Nephron (organoid): ENCODE data around the gene PTMA.

Experiments used
- H3K27ac Mint-ChIP-seq, 3 experiments: 2 replicates each; pipeline ENCODE4 v1.8.0; 2020; ENCODE audit warnings: mixed read lengths in 3 of 3, mild to moderate bottlenecking in 2 of 3, moderate library complexity in 1 of 3
- H3K27me3 Mint-ChIP-seq: 2 replicates; pipeline ENCODE4 v1.8.0; 2021; ENCODE audit warnings: low read depth, mild to moderate bottlenecking, moderate library complexity, mixed read lengths
- H3K36me3 Mint-ChIP-seq: 2 replicates; pipeline ENCODE4 v1.8.0; 2020; ENCODE audit warnings: low read depth, mixed read lengths
- H3K4me1 Mint-ChIP-seq: 2 replicates; pipeline ENCODE4 v1.8.0; 2020; ENCODE audit warnings: mixed read lengths
- H3K4me3 Mint-ChIP-seq, 3 experiments: 2 replicates each; pipeline ENCODE4 v1.8.0; 2020; ENCODE audit warnings: mild to moderate bottlenecking in 3 of 3, mixed read lengths in 3 of 3, moderate library complexity in 2 of 3
- H3K9me3 Mint-ChIP-seq: 2 replicates; pipeline ENCODE4 v1.8.0; 2020; ENCODE audit warnings: mixed read lengths
- TF ChIP-seq, protein P1 (sequence below), 3 experiments: fragments of 200-600 bp; sonication (generic); IDR thresholded peaks; one replicate each; pipeline ENCODE4 v1.5.0; 2021; ENCODE audit warnings: antibody characterized with exemption in 3 of 3; ENCODE audit not compliant: unreplicated experiment in 3 of 3

PTMA gene

DNA sequence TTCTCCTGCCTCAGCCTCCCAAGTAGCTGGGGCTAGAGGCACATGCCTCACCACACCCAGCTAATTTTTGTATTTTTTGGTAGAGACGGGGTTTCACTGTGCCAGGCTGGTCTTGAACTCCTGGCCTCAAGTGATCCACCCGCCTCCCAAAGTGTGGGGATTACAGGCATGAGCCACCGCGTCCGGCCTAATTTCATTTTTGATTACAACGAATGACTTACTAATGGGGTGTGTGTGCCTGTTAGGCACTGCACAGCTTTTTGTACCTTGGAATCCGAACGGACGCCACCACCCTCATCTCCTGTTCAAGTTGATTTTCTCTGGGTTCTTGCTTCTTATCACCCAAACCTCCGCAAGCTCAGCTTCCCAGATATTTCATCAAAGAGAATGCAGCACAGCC, 17.2 kb downstream of the PTMA start:
- Mint-ChIP-seq H3K36me3 (peaks cover 4% of the 10 kb centered on the region), H3K27me3 (peaks cover 8% of the 10 kb centered on the region), H3K27ac (no peak overlapping the region), H3K4me1 (peaks cover 13% of the 10 kb centered on the region), H3K9me3 (no peaks in the 10 kb centered on the region), H3K4me3 (no peak overlapping the region)
- TF ChIP-seq, protein P1, sequence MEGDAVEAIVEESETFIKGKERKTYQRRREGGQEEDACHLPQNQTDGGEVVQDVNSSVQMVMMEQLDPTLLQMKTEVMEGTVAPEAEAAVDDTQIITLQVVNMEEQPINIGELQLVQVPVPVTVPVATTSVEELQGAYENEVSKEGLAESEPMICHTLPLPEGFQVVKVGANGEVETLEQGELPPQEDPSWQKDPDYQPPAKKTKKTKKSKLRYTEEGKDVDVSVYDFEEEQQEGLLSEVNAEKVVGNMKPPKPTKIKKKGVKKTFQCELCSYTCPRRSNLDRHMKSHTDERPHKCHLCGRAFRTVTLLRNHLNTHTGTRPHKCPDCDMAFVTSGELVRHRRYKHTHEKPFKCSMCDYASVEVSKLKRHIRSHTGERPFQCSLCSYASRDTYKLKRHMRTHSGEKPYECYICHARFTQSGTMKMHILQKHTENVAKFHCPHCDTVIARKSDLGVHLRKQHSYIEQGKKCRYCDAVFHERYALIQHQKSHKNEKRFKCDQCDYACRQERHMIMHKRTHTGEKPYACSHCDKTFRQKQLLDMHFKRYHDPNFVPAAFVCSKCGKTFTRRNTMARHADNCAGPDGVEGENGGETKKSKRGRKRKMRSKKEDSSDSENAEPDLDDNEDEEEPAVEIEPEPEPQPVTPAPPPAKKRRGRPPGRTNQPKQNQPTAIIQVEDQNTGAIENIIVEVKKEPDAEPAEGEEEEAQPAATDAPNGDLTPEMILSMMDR (IDR thresholded peaks at IDR 0.05; ENCODE audit: unreplicated experiment in 3 of 3), result no peak

DNA sequence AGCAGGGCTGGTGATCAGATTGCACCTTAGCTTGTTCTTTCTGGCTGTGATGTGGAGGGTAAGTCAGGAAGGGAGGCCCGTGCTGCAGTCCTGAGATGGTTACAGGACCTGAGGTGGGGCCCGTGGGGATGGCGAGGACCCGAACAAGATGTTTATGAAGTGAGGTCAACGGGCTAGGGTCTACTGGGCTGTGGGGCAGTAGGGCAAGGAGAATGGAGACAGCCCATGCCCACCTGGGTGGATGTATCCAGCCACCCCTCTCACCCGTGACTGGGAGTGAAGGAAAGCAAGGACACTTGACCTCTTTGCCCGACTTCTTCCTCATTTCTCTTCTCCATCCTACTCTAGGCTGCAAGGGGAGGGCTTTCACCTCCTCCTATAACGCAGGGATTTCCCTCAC, 18.0 kb downstream of the PTMA start:
- TF ChIP-seq, protein P1 (IDR thresholded peaks at IDR 0.05; ENCODE audit: unreplicated experiment in 3 of 3), result no peak
- Mint-ChIP-seq H3K9me3 (no peaks in the 10 kb centered on the region), H3K36me3 (peaks cover 6% of the 10 kb centered on the region), H3K27me3 (peaks cover 4% of the 10 kb centered on the region), H3K27ac (no peak overlapping the region), H3K4me1 (peaks cover 13% of the 10 kb centered on the region), H3K4me3 (no peak overlapping the region)

DNA sequence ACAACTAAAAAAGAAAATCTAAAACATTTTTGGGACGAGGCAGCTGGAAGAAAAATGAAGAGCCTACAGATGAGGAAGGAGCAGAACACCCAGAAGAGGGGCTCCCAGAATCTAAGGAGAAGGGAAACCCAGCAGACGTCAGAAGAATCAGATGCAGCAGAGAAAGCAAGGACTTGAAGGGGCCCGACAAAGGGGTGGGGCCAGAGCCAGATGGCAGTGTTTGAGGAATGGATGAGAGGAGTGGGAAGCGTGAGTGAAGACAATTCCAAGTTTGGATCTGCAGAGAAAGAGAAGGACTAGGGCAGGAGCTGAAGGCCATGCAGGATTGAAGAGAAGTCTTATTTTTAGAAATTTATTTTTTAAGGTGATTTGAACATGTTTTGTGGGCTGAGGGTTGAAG, 19.3 kb downstream of the PTMA start:
- no peak overlapping the region for H3K4me3 Mint-ChIP-seq
- no peak overlapping the region for H3K27ac Mint-ChIP-seq
- H3K9me3 Mint-ChIP-seq, result no peaks in the 10 kb centered on the region
- TF ChIP-seq, protein P1 (IDR thresholded peaks at IDR 0.05; ENCODE audit: unreplicated experiment in 3 of 3), result no peak
- H3K27me3 Mint-ChIP-seq, result peaks cover 4% of the 10 kb centered on the region
- peaks cover 7% of the 10 kb centered on the region for H3K4me1 Mint-ChIP-seq
- H3K36me3 Mint-ChIP-seq, result peaks cover 18% of the 10 kb centered on the region

DNA sequence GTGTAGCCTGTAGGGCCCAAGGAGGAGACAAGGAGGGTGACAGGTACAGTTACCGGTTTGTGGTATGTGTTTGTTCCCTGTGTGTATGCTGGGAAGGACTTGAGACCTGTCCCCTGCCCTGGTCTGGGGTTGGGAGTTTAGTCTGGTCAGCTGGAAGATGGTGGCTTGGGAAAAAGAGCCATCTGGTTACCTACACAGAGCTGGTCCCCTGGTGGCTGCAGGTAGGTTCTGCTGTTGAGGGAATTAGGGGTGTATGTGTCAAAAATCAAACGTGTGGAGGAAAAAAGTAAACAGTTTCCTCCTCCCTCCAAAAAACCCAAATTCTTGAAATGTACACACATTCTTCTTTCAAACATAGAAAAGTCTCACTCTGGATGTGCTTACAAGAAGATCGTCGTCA, 24.3 kb downstream of the PTMA start:
- peaks cover 3% of the 10 kb centered on the region for H3K4me1 Mint-ChIP-seq
- no peak overlapping the region for H3K4me3 Mint-ChIP-seq
- H3K27me3 Mint-ChIP-seq, result peaks cover 4% of the 10 kb centered on the region
- no peaks in the 10 kb centered on the region for H3K9me3 Mint-ChIP-seq
- H3K36me3 Mint-ChIP-seq, result peaks cover 34% of the 10 kb centered on the region
- TF ChIP-seq, protein P1 (IDR thresholded peaks at IDR 0.05; ENCODE audit: unreplicated experiment in 3 of 3), result no peak
- H3K27ac Mint-ChIP-seq, result no peak overlapping the region

DNA sequence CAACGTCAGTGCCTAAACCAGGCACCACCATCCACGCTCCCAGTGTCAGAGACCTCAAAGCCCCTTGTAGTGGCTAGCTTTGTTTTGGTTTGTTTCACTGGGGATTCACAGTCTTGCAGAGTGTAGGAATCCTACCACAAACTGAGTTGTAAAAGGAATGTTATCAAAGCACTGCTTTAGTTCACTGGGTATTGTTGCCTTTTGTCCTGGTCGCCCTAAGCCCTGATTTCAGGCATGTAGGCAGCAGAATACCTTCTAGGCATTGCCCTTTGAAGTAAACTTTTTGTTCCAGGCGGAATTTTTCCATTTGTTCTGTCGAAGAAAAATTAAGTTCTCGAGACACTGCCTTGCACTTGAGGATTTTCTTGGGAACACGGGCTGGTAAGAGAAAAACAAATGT, 29.4 kb downstream of the PTMA start:
- no peaks in the 10 kb centered on the region for H3K9me3 Mint-ChIP-seq
- no peaks in the 10 kb centered on the region for H3K27me3 Mint-ChIP-seq
- H3K36me3 Mint-ChIP-seq, result peaks cover 29% of the 10 kb centered on the region
- TF ChIP-seq, protein P1 (IDR thresholded peaks at IDR 0.05; ENCODE audit: unreplicated experiment in 3 of 3), result no peak
- no peak overlapping the region for H3K27ac Mint-ChIP-seq
- no peak overlapping the region for H3K4me3 Mint-ChIP-seq
- H3K4me1 Mint-ChIP-seq, result no peaks in the 10 kb centered on the region

DNA sequence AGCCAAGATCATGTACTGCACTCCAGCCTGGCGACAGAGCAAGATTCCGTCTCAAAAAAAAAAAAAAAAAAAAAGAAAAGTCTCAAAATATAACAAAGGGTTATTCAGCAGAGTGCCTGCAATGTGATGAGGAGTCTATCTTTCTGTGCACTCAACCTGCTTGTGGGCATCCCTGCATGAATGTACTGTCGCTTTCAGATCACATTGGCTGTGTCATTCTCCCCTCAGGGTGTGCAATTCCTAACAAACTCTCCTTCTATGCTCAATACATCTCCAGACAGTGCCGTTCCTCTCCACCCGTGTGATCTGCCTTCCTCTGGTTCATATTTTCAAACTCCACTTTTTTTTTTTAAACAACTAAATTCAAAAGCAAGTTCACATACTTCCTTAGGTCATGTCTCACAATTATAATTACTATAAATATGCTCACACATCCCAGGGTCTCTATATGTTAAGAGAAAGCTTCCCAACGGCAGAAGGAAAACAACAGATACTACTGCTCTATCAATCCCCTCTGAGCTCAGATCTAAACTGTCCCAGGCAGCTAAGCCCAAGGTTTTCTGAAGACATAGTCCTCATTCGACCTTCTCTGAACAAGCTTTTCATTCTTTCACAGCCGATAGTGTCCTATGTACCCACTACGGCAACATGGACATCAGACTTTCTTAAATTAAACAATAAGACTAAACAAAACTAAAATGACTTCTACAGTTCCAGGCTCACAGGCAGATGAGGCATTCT, 35.2 kb downstream of the PTMA start:
- Mint-ChIP-seq H3K27ac (no peak overlapping the region), H3K36me3 (peaks cover 6% of the 10 kb centered on the region), H3K4me1 (no peaks in the 10 kb centered on the region), H3K4me3 (no peak overlapping the region), H3K9me3 (no peaks in the 10 kb centered on the region), H3K27me3 (no peaks in the 10 kb centered on the region)
- TF ChIP-seq, protein P1 (IDR thresholded peaks at IDR 0.05; ENCODE audit: unreplicated experiment in 3 of 3), result no peak
